Measurements from ENCODE around the gene TMEM187.

Gene TMEM187

GRCh38 chrX:154006947-154007346, 34.4 kb downstream of the TMEM187 start:
- FAIRE-seq: no peak

GRCh38 chrX:154008521-154008920, 36.0 kb downstream of the TMEM187 start:
- FAIRE-seq: no peak

- no peak for FAIRE-seq
Observed at GRCh38 chrX:154010330-154011087, 38.0 kb downstream of the TMEM187 start.

- FAIRE-seq: no peak
Observed at GRCh38 chrX:154011376-154012335, 39.1 kb downstream of the TMEM187 start.

GRCh38 chrX:154012336-154012991, 39.9 kb downstream of the TMEM187 start:
- FAIRE-seq: no peak

- FAIRE-seq: no peak
Observed at GRCh38 chrX:154013001-154013421, 40.5 kb downstream of the TMEM187 start.

GRCh38 chrX:154013614-154014360, 41.2 kb downstream of the TMEM187 start:
- no peak for FAIRE-seq

- FAIRE-seq: no peak
Observed at GRCh38 chrX:154014429-154015380, 42.2 kb downstream of the TMEM187 start.

GRCh38 chrX:154015581-154016264, 43.2 kb downstream of the TMEM187 start:
- FAIRE-seq: no peak

GRCh38 chrX:154016366-154017076, 44.0 kb downstream of the TMEM187 start:
- no peak for FAIRE-seq

GRCh38 chrX:154017766-154018517, 45.4 kb downstream of the TMEM187 start:
- FAIRE-seq: no peak

GRCh38 chrX:154018518-154019060, 46.0 kb downstream of the TMEM187 start:
- FAIRE-seq: no peak

- no peak for FAIRE-seq
Observed at GRCh38 chrX:154019061-154019621, 46.6 kb downstream of the TMEM187 start.

- FAIRE-seq: no peak
Observed at GRCh38 chrX:154019633-154020528, 47.3 kb downstream of the TMEM187 start, which contains the start of gene IRAK1. TSS of gene IRAK1 (minus strand) at chrX:154019902. CDS start at chrX:154019812, 90 bp downstream.

GRCh38 chrX:154020536-154021115, 48.1 kb downstream of the TMEM187 start:
- no peak for FAIRE-seq

- no peak for FAIRE-seq
Observed at GRCh38 chrX:154021131-154021611, 48.6 kb downstream of the TMEM187 start.

GRCh38 chrX:154022108-154022507, 49.6 kb downstream of the TMEM187 start:
- FAIRE-seq: no peak
